HepG2 (cell line): ENCODE results near the gene TUT1.

Source experiments
- EZH2 ChIP-seq: conservative IDR thresholded peaks from 2 replicates; pipeline ENCODE4 v1.6.1; 2012; ENCODE audit warnings: mild to moderate bottlenecking, low read depth, low read length, moderate library complexity
- MTF1 ChIP-seq: sonication (generic); formaldehyde crosslinking; IDR thresholded peaks from 2 replicates; pipeline ENCODE4 v1.5.0; 2020; ENCODE audit warnings: missing genetic modification reagents
- TF ChIP-seq, protein P1 (sequence below): sonication (generic); formaldehyde crosslinking; IDR thresholded peaks from 2 replicates; pipeline ENCODE4 v1.5.0; 2020; ENCODE audit warnings: missing genetic modification reagents
- TF ChIP-seq, protein P2 (sequence below): IDR thresholded peaks from 2 replicates; pipeline ENCODE4 v1.6.1; 2016; ENCODE audit warnings: missing compliant biosample characterization, missing genetic modification reagents, borderline replicate concordance
- TF ChIP-seq, protein P3 (sequence below): sonication (generic); formaldehyde crosslinking; IDR thresholded peaks from 2 replicates; pipeline ENCODE4 v1.5.0; 2020; ENCODE audit warnings: mild to moderate bottlenecking, missing genetic modification reagents, borderline replicate concordance
- TF ChIP-seq, protein P4 (sequence below): sonication (generic); formaldehyde crosslinking; IDR thresholded peaks from 2 replicates; pipeline ENCODE4; 2020; ENCODE audit warnings: missing genetic modification reagents, mild to moderate bottlenecking, borderline replicate concordance
- TF ChIP-seq, protein P5 (sequence below): sonication (generic); formaldehyde crosslinking; IDR thresholded peaks from 2 replicates; pipeline ENCODE4 v1.5.0; 2020; ENCODE audit warnings: missing genetic modification reagents
- TF ChIP-seq, protein P6 (sequence below): sonication (generic); formaldehyde crosslinking; IDR thresholded peaks from 2 replicates; pipeline ENCODE4 v1.4.0; 2020; ENCODE audit warnings: missing genetic modification reagents

DNA sequence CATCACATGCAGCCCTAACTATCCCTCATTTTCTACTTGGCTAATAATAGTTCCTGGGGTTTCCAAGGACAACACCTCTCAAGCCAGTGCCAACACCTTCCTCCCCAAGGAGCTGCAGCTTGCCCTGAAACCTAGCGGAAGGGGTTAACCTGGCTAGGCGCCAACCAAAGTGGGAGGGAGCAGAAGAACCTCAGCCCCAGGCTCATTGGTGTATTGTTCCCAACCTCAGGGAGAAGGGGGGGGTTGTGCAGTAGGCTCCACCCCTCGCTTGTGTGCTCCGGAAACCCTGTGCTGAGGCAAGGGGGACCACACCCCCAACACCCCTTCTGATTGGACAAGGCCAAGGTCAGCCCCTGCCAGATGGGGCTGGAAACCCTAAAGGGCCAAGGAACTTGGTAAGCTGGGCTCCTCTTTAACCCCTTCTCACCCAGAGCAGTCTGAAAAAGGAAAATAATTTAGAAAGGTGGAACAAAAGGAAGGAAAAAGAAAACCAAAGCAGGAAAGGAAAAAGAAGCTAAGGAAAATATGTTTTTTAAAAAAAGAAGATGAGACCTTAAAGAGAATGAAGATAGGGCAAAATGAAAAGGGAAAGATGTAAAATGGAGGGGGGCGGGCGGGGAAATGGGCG, 7.9 kb upstream of the TUT1 start:
- TF ChIP-seq, protein P1, sequence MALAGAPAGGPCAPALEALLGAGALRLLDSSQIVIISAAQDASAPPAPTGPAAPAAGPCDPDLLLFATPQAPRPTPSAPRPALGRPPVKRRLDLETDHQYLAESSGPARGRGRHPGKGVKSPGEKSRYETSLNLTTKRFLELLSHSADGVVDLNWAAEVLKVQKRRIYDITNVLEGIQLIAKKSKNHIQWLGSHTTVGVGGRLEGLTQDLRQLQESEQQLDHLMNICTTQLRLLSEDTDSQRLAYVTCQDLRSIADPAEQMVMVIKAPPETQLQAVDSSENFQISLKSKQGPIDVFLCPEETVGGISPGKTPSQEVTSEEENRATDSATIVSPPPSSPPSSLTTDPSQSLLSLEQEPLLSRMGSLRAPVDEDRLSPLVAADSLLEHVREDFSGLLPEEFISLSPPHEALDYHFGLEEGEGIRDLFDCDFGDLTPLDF = no peak
- TF ChIP-seq, protein P2, sequence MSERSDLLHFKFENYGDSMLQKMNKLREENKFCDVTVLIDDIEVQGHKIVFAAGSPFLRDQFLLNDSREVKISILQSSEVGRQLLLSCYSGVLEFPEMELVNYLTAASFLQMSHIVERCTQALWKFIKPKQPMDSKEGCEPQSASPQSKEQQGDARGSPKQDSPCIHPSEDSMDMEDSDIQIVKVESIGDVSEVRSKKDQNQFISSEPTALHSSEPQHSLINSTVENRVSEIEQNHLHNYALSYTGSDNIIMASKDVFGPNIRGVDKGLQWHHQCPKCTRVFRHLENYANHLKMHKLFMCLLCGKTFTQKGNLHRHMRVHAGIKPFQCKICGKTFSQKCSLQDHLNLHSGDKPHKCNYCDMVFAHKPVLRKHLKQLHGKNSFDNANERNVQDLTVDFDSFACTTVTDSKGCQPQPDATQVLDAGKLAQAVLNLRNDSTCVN = no peak
- TF ChIP-seq MTF1 (CRISPR knock-in tag) = no peak
- TF ChIP-seq, protein P3, sequence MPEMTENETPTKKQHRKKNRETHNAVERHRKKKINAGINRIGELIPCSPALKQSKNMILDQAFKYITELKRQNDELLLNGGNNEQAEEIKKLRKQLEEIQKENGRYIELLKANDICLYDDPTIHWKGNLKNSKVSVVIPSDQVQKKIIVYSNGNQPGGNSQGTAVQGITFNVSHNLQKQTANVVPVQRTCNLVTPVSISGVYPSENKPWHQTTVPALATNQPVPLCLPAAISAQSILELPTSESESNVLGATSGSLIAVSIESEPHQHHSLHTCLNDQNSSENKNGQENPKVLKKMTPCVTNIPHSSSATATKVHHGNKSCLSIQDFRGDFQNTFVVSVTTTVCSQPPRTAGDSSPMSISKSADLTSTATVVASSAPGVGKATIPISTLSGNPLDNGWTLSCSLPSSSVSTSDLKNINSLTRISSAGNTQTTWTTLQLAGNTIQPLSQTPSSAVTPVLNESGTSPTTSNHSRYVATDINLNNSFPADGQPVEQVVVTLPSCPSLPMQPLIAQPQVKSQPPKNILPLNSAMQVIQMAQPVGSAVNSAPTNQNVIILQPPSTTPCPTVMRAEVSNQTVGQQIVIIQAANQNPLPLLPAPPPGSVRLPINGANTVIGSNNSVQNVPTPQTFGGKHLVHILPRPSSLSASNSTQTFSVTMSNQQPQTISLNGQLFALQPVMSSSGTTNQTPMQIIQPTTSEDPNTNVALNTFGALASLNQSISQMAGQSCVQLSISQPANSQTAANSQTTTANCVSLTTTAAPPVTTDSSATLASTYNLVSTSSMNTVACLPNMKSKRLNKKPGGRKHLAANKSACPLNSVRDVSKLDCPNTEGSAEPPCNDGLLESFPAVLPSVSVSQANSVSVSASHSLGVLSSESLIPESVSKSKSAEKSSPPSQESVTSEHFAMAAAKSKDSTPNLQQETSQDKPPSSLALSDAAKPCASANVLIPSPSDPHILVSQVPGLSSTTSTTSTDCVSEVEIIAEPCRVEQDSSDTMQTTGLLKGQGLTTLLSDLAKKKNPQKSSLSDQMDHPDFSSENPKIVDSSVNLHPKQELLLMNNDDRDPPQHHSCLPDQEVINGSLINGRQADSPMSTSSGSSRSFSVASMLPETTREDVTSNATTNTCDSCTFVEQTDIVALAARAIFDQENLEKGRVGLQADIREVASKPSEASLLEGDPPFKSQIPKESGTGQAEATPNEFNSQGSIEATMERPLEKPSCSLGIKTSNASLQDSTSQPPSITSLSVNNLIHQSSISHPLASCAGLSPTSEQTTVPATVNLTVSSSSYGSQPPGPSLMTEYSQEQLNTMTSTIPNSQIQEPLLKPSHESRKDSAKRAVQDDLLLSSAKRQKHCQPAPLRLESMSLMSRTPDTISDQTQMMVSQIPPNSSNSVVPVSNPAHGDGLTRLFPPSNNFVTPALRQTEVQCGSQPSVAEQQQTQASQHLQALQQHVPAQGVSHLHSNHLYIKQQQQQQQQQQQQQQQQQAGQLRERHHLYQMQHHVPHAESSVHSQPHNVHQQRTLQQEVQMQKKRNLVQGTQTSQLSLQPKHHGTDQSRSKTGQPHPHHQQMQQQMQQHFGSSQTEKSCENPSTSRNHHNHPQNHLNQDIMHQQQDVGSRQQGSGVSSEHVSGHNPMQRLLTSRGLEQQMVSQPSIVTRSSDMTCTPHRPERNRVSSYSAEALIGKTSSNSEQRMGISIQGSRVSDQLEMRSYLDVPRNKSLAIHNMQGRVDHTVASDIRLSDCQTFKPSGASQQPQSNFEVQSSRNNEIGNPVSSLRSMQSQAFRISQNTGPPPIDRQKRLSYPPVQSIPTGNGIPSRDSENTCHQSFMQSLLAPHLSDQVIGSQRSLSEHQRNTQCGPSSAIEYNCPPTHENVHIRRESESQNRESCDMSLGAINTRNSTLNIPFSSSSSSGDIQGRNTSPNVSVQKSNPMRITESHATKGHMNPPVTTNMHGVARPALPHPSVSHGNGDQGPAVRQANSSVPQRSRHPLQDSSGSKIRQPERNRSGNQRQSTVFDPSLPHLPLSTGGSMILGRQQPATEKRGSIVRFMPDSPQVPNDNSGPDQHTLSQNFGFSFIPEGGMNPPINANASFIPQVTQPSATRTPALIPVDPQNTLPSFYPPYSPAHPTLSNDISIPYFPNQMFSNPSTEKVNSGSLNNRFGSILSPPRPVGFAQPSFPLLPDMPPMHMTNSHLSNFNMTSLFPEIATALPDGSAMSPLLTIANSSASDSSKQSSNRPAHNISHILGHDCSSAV = no peak
- TF ChIP-seq, protein P4, sequence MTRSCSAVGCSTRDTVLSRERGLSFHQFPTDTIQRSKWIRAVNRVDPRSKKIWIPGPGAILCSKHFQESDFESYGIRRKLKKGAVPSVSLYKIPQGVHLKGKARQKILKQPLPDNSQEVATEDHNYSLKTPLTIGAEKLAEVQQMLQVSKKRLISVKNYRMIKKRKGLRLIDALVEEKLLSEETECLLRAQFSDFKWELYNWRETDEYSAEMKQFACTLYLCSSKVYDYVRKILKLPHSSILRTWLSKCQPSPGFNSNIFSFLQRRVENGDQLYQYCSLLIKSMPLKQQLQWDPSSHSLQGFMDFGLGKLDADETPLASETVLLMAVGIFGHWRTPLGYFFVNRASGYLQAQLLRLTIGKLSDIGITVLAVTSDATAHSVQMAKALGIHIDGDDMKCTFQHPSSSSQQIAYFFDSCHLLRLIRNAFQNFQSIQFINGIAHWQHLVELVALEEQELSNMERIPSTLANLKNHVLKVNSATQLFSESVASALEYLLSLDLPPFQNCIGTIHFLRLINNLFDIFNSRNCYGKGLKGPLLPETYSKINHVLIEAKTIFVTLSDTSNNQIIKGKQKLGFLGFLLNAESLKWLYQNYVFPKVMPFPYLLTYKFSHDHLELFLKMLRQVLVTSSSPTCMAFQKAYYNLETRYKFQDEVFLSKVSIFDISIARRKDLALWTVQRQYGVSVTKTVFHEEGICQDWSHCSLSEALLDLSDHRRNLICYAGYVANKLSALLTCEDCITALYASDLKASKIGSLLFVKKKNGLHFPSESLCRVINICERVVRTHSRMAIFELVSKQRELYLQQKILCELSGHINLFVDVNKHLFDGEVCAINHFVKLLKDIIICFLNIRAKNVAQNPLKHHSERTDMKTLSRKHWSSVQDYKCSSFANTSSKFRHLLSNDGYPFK (CRISPR knock-in tag) = no peak
- TF ChIP-seq, protein P5, sequence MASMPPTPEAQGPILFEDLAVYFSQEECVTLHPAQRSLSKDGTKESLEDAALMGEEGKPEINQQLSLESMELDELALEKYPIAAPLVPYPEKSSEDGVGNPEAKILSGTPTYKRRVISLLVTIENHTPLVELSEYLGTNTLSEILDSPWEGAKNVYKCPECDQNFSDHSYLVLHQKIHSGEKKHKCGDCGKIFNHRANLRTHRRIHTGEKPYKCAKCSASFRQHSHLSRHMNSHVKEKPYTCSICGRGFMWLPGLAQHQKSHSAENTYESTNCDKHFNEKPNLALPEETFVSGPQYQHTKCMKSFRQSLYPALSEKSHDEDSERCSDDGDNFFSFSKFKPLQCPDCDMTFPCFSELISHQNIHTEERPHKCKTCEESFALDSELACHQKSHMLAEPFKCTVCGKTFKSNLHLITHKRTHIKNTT (CRISPR knock-in tag) = no peak
- TF ChIP-seq EZH2 = no peak
- TF ChIP-seq, protein P6, sequence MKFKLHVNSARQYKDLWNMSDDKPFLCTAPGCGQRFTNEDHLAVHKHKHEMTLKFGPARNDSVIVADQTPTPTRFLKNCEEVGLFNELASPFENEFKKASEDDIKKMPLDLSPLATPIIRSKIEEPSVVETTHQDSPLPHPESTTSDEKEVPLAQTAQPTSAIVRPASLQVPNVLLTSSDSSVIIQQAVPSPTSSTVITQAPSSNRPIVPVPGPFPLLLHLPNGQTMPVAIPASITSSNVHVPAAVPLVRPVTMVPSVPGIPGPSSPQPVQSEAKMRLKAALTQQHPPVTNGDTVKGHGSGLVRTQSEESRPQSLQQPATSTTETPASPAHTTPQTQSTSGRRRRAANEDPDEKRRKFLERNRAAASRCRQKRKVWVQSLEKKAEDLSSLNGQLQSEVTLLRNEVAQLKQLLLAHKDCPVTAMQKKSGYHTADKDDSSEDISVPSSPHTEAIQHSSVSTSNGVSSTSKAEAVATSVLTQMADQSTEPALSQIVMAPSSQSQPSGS (CRISPR knock-in tag) = no peak; the same call in 1 of the 2 replicates
